ENCODE data around the gene CNTNAP2.

DNA sequence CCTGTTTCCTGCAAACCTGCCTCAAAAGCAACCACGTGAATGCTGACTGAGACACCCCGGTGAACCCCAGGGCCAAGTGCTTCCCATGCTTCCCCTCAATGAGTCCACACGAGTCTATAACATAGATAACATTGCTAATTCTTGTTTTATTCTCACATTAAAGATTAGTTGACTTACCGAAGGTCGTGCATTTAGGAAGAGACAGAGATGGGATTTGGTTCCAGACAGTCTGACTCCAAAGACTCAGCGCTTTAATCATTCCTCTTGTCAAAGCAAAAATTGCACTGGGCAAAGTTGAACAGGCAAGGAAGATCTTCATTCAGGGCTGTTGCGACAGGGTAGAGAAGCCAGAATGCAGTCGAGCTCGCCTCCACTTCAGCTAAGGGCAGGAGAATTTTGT is 2038.4 kb downstream of the CNTNAP2 start:
- TF ChIP-seq, protein P1, sequence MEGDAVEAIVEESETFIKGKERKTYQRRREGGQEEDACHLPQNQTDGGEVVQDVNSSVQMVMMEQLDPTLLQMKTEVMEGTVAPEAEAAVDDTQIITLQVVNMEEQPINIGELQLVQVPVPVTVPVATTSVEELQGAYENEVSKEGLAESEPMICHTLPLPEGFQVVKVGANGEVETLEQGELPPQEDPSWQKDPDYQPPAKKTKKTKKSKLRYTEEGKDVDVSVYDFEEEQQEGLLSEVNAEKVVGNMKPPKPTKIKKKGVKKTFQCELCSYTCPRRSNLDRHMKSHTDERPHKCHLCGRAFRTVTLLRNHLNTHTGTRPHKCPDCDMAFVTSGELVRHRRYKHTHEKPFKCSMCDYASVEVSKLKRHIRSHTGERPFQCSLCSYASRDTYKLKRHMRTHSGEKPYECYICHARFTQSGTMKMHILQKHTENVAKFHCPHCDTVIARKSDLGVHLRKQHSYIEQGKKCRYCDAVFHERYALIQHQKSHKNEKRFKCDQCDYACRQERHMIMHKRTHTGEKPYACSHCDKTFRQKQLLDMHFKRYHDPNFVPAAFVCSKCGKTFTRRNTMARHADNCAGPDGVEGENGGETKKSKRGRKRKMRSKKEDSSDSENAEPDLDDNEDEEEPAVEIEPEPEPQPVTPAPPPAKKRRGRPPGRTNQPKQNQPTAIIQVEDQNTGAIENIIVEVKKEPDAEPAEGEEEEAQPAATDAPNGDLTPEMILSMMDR (IDR thresholded peaks at IDR 0.05) = no peak
- TF ChIP-seq SIN3A (IDR thresholded peaks at IDR 0.05; ENCODE audit: borderline replicate concordance, insufficient read depth, low read depth, low read length) = no peak
